Measurements from ENCODE around the gene SCN9A.

Gene SCN9A

DNA sequence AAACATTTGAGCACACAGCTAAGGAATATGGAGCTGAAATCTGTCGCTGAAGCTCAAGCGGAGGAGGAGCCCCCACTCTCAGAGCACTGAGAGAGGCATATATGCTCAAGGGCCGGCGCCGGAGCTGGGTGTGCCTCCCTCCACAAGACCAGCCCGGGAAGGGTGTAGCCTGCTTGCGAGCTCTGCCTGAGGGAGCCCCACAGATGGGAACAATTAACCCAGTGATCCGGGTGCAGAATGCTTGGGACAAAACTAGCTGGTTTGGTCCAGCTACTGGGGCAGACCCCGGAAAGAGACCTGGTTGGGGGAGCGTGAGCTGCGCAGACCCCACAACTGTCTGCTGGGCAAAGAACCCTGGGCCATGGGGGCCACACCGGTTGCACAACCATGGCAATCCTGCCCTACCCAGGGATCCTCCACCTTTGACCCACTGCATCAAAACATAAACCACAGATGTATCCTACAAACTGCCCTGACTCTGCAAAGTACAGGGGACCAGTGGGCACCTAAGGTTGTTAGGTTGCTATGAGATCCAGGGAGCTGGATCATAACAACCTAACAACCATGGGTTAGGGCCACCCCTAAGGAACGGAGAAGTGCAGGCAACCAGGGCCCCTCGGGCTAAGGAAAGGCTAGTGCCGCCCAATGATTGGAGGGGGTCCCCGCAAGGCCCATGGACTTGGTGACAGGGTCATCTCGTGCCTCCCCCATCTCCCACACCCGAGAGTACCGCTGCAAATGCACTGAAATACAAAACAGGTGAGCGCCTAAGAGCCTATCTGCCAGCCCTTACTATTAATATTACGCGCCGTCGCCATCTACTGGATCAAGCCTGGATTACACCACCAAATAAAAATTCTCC is 194.6 kb downstream of the SCN9A start:
- FAIRE-seq: no peak
- peak; percentile 17 for DNase-seq (ENCODE audit: low spot score)

DNA sequence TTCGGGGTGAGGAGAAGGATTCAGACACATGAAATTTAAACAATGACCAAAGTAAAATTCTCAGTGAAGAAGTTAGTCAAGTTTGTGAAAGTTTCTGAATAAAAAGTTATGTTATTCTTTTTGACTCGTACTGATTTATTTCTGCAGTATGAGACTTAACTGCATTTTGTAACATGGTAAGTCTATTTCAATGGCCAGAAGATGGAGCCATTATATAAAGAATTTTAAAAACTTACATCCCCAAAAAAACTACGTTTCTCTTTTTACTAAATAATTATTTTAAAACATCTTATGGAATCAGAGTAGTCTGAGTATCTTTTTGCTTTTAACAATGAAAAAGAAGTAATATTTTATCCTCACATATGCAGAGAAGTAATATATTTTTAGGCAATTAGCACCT is 196.5 kb downstream of the SCN9A start:
- FAIRE-seq: peak; percentile 35
- DNase-seq (ENCODE audit: low spot score): no peak

DNA sequence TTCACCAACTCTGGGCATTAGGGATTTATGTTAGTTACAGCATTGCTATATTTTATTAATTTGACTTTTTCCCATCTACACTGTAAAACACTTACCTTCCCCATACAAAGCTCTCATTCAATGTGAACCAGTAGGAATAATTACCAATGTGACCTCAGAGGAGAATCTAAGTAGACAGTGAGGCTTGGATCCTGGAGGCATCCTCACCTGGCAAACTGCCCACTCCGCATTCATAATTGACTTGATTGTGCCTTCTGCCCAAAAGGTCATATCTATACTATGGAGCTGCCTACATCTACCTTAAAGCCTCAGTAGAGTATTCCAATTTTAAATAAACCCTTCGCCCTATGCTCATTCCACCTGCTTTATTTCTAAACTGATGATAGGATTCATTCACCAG is 202.5 kb downstream of the SCN9A start:
- DNase-seq (ENCODE audit: low spot score) (no peak), FAIRE-seq (no peak)

DNA sequence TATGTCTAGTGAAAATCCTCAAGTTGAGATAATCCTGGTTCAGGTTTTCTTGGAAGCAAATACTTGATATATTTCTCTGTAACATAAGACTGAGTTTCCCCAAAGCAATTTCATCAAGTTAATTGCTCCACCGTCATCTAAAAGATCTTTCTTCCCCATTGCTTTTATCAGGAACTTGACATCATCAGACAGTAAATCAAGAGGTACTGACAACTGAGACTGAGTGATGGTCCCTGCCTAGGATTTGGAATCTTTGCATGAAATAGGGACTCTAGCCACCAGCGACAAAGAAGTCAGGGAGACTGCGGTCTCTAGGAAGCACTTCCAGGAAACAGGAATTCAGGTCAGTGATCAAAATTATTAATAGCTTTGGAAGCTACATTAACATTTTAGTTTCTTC is 204.5 kb downstream of the SCN9A start:
- DNase-seq (ENCODE audit: low spot score) (no peak), FAIRE-seq (no peak)

DNA sequence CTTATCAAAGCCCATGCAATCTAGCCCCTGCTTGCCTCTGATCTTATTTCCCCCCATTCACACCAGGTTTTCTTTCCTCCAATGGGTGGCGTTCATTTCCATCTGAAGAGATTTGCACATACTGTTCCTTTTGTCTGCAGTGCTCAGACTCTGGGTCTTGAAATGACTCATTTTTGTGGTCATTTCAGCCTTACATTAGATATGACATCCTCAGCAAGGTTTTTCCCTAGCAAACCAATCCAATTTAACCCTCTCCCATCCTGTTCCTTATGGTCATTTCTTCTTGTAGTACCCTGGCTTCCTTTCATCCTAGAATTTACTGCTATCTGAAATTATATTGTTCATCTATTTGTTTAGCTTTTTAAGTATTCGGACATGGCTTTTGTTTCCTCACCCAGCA is 205.4 kb downstream of the SCN9A start:
- peak; percentile 37 for FAIRE-seq

DNA sequence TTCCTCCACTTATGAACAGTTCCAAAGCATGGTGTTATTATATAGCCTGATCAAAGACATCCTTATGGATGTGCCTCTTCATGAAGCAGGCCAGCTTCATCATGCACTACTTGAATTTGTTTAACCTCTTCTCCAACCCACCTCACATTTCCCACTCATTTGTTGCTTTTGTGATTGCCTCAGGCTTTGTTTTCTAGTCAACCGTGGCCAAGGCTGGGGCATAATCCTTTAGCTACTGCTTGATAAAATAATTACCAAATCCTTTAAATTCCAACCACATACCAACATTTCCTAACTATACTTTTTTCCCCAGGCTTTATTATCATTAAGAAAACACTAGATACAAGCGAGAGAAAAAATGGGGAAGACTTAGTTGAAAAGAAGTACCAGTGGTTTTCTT is 208.3 kb downstream of the SCN9A start:
- FAIRE-seq: no peak
- no peak for DNase-seq (ENCODE audit: low spot score)

More for the DNA sequence above, 205.4 kb downstream of the SCN9A start:
- peak; percentile 25 for DNase-seq (ENCODE audit: low spot score)

DNA sequence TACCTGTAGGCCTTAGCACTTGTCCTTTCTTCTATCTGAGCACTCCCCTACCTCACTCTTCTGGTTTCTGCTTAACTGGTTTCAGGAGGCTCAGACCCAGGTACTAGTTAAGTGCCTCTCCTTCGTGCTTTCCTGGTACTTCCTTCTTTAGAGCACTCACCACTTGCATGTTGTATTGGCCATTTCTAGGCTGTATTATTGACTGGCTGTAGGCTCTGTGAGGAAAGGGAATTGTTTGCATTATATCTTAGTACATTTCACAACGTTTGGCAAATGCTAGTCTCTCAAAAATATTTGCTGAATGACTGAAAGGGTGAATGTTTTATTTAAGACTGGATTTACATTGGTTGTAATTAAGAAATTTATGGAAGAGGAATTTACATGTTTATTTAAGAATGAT is 212.0 kb downstream of the SCN9A start:
- FAIRE-seq (no peak), DNase-seq (ENCODE audit: low spot score) (no peak)

DNA sequence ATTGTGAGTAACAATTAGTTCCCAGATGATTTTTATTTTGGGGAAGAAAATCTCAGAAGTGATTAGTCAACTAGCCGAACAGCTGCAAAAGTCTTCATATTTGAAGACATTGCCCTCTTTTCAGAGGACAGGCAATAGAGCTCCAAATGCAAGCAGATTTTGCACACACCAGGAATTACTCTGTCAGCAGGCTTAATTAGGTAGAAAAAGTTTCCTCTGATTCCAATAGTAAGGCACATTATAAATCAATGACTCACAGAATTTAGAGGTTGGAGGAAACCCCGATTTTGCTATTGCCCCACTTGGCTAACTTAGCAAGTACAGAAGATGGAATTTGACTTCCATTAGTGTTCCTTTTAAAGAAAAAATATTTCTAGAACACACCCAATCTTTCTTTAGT is 217.2 kb downstream of the SCN9A start:
- DNase-seq (ENCODE audit: low spot score) (no peak), FAIRE-seq (no peak)

DNA sequence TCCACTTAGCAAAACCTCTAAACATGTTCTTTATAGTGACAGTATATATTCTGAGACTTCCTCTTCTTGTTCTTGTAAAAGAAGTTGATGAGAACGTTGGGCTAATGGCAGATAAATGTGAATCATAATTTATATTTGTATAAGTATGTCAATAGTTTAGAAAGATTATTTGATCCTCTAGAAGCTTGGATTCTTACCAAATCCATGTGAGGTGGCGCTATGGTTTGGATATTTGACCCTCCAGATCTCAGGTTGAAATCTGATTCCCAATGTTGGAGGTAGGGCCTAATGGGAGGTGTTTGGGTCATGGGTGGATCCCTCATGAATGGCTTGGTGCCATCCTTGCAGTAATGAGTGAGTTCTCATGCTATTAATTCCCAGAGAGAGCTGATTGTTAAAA is 218.2 kb downstream of the SCN9A start:
- DNase-seq (ENCODE audit: low spot score) (no peak), FAIRE-seq (no peak)

DNA sequence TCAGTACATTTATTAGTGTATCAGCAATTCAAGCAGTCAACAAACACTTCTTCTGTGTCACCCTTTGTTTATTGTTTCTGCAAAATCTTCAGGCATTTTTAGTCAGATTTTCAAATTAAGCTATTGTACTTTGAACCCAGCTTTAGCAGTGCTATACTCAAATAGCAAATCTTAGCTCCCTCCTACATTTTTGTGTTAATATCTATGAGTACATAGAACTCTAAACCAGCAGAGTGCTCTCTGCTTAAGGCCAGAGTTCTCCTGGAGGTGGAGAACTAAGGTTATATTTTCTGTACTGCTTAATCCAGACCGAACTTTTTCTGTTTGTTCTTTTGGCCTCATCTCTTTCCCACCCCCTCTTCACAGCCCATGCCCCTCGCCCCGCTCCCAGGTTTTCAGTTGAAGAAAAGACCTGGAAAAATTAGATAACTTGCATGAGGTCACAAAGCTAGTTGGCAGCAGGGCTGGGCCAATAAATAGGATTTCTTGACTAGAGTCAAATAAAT is 218.7 kb downstream of the SCN9A start:
- DNase-seq (ENCODE audit: low spot score): no peak
- no peak for FAIRE-seq

DNA sequence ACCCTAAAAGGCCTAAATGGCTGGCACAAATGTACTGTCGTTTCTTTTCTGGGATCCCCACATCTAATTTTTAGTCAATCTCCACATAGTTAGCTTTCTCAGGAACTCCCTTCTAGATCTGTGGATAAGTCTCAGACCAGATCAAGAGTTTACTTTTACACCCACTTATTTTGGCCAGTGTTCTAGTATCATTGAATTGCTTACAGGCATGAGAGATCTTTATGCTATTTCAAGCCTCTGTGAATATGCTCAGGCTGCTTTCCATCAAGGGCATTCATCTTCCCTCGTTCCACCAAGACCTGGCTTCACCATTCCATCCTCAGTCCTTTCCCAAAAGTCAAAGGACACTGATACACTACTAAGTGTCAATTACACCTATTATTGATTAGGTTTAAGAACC is 220.2 kb downstream of the SCN9A start:
- FAIRE-seq: no peak
- DNase-seq (ENCODE audit: low spot score): no peak

DNA sequence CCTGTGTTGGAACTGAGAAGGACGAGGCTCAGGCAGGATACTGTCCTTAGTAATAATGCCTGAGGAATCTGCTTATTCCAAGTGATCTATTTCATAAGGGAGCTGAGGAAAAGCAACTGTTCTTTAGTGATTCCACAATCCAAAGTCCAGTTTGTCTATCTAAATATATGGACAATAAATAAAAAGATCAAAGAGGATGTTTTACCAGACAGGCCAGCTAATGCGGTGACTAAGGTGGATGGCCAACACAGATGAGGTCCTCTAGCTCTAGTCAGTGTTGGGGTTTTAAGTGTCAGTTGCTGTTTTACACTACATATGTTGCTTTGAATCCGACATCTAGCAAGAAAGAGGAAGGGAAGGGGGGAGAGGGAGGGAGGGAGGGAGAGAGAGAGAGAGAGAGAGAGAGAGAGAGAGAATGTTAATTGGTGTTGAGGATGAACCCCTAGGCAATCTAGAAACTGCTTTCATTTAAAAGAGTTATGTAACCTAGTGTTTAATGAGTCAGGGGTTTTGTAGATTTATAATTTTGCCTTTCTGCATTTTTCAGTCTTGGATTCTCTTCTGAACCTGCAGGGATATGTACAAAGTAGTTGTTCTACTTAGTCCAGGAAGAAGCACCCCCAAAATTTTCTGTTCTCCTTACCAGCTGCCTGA is 220.9 kb downstream of the SCN9A start:
- FAIRE-seq: no peak
- DNase-seq (ENCODE audit: low spot score): no peak

DNA sequence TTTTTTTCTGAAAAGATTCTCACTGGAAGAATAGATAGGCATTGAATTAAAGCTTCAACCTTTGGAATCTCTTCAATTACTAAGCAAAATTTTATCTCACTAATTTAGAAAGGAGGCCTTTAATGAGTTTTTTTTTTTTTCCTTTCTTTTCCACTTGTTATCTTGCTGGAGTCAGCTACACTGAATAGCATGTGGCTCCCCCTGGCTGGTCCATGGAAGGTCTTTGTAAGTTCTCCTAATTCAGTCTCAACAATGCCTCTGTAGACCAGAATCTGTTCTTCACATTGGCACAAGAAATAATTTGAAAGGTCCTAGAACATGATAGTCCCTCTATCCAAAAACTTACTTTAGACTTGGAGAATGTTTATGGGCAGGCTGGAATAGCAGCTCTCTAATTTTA is 223.7 kb downstream of the SCN9A start:
- DNase-seq (ENCODE audit: low spot score): no peak
- FAIRE-seq: no peak

DNA sequence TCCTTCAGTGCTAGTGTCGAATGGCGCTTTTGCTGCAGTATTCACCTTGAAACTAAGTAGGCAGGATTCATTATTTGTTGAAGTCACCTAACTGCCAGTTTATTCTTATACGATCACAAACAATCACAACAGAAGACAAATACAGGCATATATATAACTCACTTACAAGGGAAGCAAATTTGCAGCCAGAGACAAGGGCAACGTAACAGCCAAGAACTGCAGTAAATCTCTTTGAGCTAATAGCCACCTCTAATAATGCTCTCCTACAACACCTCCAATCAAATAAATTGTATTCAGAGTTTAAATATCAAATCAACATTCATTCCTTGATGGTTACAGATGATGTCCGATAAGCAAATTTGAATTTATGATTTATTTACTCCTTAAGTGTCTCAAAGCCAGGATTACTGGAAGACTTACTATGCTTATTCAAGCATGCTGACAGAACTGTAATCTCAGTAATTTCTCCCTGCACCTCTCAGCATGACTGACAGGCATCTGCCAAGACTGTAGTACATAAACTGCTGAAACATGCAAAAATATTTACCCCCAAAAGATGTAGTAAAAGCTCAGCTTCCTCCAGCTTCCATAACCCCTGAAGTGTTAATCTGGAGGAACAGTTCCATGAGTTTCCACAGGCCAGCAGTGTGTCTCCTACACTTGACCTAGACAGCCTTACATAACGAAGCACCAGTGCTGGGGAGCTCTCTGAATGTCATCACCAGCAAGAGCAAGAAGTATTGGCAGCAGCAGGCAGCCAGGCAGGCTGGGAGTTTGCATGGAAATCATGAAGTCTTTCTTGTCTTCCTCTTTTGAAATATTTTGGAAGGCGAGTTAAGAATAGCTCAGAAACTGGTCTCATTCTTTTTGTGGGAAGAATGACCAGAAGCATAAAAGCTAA is 227.0 kb downstream of the SCN9A start:
- DNase-seq (ENCODE audit: low spot score) (no peak), FAIRE-seq (no peak)

DNA sequence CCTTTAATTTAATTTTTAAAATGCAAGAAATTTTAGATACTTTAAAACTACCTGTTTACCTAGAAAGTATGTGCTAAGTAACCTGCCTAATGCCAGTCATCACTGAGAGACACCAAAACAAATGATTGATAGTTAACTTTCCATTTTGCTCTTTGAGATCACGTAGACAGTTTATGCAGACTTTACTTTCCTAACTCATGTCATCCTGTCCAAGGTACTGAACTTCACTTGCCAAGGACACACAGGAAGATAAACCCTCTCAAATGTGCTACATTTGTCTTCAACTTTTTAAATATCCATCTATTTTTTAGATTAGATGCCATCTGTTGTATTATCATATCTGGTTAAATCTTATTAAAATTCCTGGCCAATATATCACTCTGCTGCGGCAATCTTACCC is 227.9 kb downstream of the SCN9A start:
- DNase-seq (ENCODE audit: low spot score): no peak
- FAIRE-seq: no peak

Measured in RCC 7860 (cell line).